Cardiac fibroblast (primary cell): Measurements from ENCODE around the gene VAMP4.

Experiments
- DNase-seq, 2 donors: peaks; one replicate each; pipeline versions ENCODE4 v3.0.0 to v3.0.0-alpha.2; 2010; ENCODE audit warnings: low read depth in 2 of 2
- H3K4me3 ChIP-seq, 2 donors: replicated peaks in 1 of 2; 1 replicate in 1 of 2; 2 replicates in 1 of 2; pipeline ENCODE4 v1.5.1; 2011; ENCODE audit warnings: low read depth in 2 of 2, low read length in 2 of 2, mild to moderate bottlenecking in 2 of 2, moderate library complexity in 1 of 2
- CTCF ChIP-seq: IDR thresholded peaks from one replicate; pipeline ENCODE4 v1.5.1; 2011; ENCODE audit warnings: low read depth, mild to moderate bottlenecking, low read length, inconsistent platforms

VAMP4 gene

GRCh38 chr1:171680339-171680738 is 61.5 kb downstream of the VAMP4 start:
- no peak overlapping the region for H3K4me3 ChIP-seq
- no peak for TF ChIP-seq CTCF
- no peak for DNase-seq

GRCh38 chr1:171676823-171677222 is 65.0 kb downstream of the VAMP4 start:
- DNase-seq: no peak
- no peak overlapping the region for H3K4me3 ChIP-seq
- no peak for TF ChIP-seq CTCF

- H3K4me3 ChIP-seq: no peak overlapping the region
- no peak for TF ChIP-seq CTCF
- DNase-seq: no peak
Observed at GRCh38 chr1:171674431-171675405, 67.1 kb downstream of the VAMP4 start.

- no peak for TF ChIP-seq CTCF
- no peak overlapping the region for H3K4me3 ChIP-seq
- no peak for DNase-seq
Observed at GRCh38 chr1:171670739-171671138, 71.1 kb downstream of the VAMP4 start.

- DNase-seq: no peak
- H3K4me3 ChIP-seq: no peak overlapping the region
- no peak for TF ChIP-seq CTCF
Observed at GRCh38 chr1:171668372-171668771, 73.5 kb downstream of the VAMP4 start.

GRCh38 chr1:171666114-171666769 is 75.6 kb downstream of the VAMP4 start:
- no peak for DNase-seq
- TF ChIP-seq CTCF: no peak
- no peak overlapping the region for H3K4me3 ChIP-seq
